Measurements from ENCODE around the gene AMY2A. TPM values are rescaled to one million over a fixed set of nuclear protein-coding genes. Genes with fewer than 3 reads are reported as not detected.
"Not testable (repeated sequence)": the region's sequence is repeated elsewhere in the genome, so short reads cannot be mapped to it uniquely, and the experiment has no call there.

Gene AMY2A
- total and polyA plus RNA-seq, 9 donors: 0.16 TPM; not detected in 8

- WGBS (ENCODE audit: insufficient coverage): no CpG with 5 or more reads among the region's 3 CpGs
- not testable (repeated sequence) for DNase-seq; H3K4me1 ChIP-seq (ENCODE audit: control insufficient read depth, insufficient read depth, low read length); H3K27me3 ChIP-seq (ENCODE audit: control insufficient read depth, insufficient read depth, low read length); H3K36me3 ChIP-seq (ENCODE audit: control insufficient read depth, insufficient read depth, low read length); H3K4me3 ChIP-seq (ENCODE audit: low read length); H3K9me3 ChIP-seq (replicated peaks; ENCODE audit: control insufficient read depth, low read depth, low read length); H3K27ac ChIP-seq (ENCODE audit: low read length)
These were observed 24.0 kb downstream of the AMY2A start for GRCh38 chr1:103641194-103641593.

- not testable (repeated sequence) for H3K27ac ChIP-seq (ENCODE audit: low read length); H3K4me3 ChIP-seq (ENCODE audit: low read length)
- no CpG with 5 or more reads among the region's 3 CpGs for WGBS (ENCODE audit: insufficient coverage)
These were observed 26.7 kb downstream of the AMY2A start for GRCh38 chr1:103643908-103644307.

GRCh38 chr1:103650305-103650704, 33.1 kb downstream of the AMY2A start:
- H3K36me3 ChIP-seq (ENCODE audit: control insufficient read depth, insufficient read depth, low read length); H3K9me3 ChIP-seq (replicated peaks; ENCODE audit: control insufficient read depth, low read depth, low read length); H3K4me3 ChIP-seq (ENCODE audit: low read length); H3K27ac ChIP-seq (ENCODE audit: low read length); H3K4me1 ChIP-seq (ENCODE audit: control insufficient read depth, insufficient read depth, low read length); H3K27me3 ChIP-seq (ENCODE audit: control insufficient read depth, insufficient read depth, low read length); DNase-seq: not testable (repeated sequence)
- no CpG with 5 or more reads among the region's 3 CpGs for WGBS (ENCODE audit: insufficient coverage)

More at GRCh38 chr1:103643908-103644307, 26.7 kb downstream of the AMY2A start:
- not testable (repeated sequence) for H3K27me3 ChIP-seq (ENCODE audit: control insufficient read depth, insufficient read depth, low read length); H3K4me1 ChIP-seq (ENCODE audit: control insufficient read depth, insufficient read depth, low read length); H3K9me3 ChIP-seq (replicated peaks; ENCODE audit: control insufficient read depth, low read depth, low read length); DNase-seq; H3K36me3 ChIP-seq (ENCODE audit: control insufficient read depth, insufficient read depth, low read length)

- not testable (repeated sequence) for H3K27ac ChIP-seq (ENCODE audit: low read length); H3K4me3 ChIP-seq (ENCODE audit: low read length); H3K4me1 ChIP-seq (ENCODE audit: control insufficient read depth, insufficient read depth, low read length); DNase-seq; H3K36me3 ChIP-seq (ENCODE audit: control insufficient read depth, insufficient read depth, low read length); H3K9me3 ChIP-seq (replicated peaks; ENCODE audit: control insufficient read depth, low read depth, low read length); H3K27me3 ChIP-seq (ENCODE audit: control insufficient read depth, insufficient read depth, low read length)
- no CpG with 5 or more reads among the region's 4 CpGs for WGBS (ENCODE audit: insufficient coverage)
These were observed 33.7 kb downstream of the AMY2A start for GRCh38 chr1:103650889-103651288.

- H3K27me3 ChIP-seq (ENCODE audit: control insufficient read depth, insufficient read depth, low read length); H3K9me3 ChIP-seq (replicated peaks; ENCODE audit: control insufficient read depth, low read depth, low read length): not testable (repeated sequence)
These were observed 36.9 kb downstream of the AMY2A start for GRCh38 chr1:103654133-103654532.

GRCh38 chr1:103655460-103655859, 38.2 kb downstream of the AMY2A start, which contains the start of gene AMY1A:
AMY1A (plus strand) TSS chr1:103655760; CDS start chr1:103656331, 571 bp downstream.
- H3K27me3 ChIP-seq (ENCODE audit: control insufficient read depth, insufficient read depth, low read length); H3K4me1 ChIP-seq (ENCODE audit: control insufficient read depth, insufficient read depth, low read length); H3K4me3 ChIP-seq (ENCODE audit: low read length); H3K36me3 ChIP-seq (ENCODE audit: control insufficient read depth, insufficient read depth, low read length); H3K27ac ChIP-seq (ENCODE audit: low read length); H3K9me3 ChIP-seq (replicated peaks; ENCODE audit: control insufficient read depth, low read depth, low read length); DNase-seq: not testable (repeated sequence)
- WGBS (ENCODE audit: insufficient coverage): no CpG with 5 or more reads among the region's 5 CpGs

More at GRCh38 chr1:103654133-103654532, 36.9 kb downstream of the AMY2A start:
- no CpG with 5 or more reads among the region's 6 CpGs for WGBS (ENCODE audit: insufficient coverage)
- H3K36me3 ChIP-seq (ENCODE audit: control insufficient read depth, insufficient read depth, low read length); DNase-seq; H3K4me3 ChIP-seq (ENCODE audit: low read length); H3K27ac ChIP-seq (ENCODE audit: low read length); H3K4me1 ChIP-seq (ENCODE audit: control insufficient read depth, insufficient read depth, low read length): not testable (repeated sequence)

Other genes with a start within 250 kb of the AMY2A start
- gene RNPC3, start 91.7 kb upstream of the AMY2A start, total RNA-seq: 13.2 TPM
- gene RNPC3, start 91.7 kb upstream of the AMY2A start, polyA plus RNA-seq (ENCODE audit: insufficient read depth in 1 of 8, insufficient read length in 8 of 8, low replicate concordance in 1 of 8): 10 to 100 TPM; 11.4 to 26.4 (median 16.2) TPM
- gene AMY2B, start 45.8 kb upstream of the AMY2A start, total RNA-seq: 21.2 TPM
- gene AMY2B, start 45.8 kb upstream of the AMY2A start, polyA plus RNA-seq (ENCODE audit: insufficient read depth in 1 of 8, insufficient read length in 8 of 8, low replicate concordance in 1 of 8): 10 to 100 TPM in 3 of 8 donors, 1 to 10 TPM in 5; 3.5 to 21.2 (median 7.3) TPM
- gene AMY1A, start 38.3 kb downstream of the AMY2A start, total RNA-seq: not detected
- under 1 TPM in 1 of 8 donors, not detected in 7; 0.31 TPM for gene AMY1A, start 38.3 kb downstream of the AMY2A start, polyA plus RNA-seq (ENCODE audit: insufficient read depth in 1 of 8, insufficient read length in 8 of 8, low replicate concordance in 1 of 8)
- not detected for gene AMY1B, start 78.8 kb downstream of the AMY2A start, total RNA-seq
- gene AMY1B, start 78.8 kb downstream of the AMY2A start, polyA plus RNA-seq (ENCODE audit: insufficient read depth in 1 of 8, insufficient read length in 8 of 8, low replicate concordance in 1 of 8): under 1 TPM in 3 of 8 donors, not detected in 5; 0.13 to 0.66 (median 0.19) TPM
- gene AMY1C, start 132.5 kb downstream of the AMY2A start, total RNA-seq: not detected
- gene AMY1C, start 132.5 kb downstream of the AMY2A start, polyA plus RNA-seq (ENCODE audit: insufficient read depth in 1 of 8, insufficient read length in 8 of 8, low replicate concordance in 1 of 8): not detected

Measured in muscle of leg (tissue), 11 donors.